NCI-H1436 (cell line): Measurements from ENCODE around the gene ABI3.

Source experiments
- DNase-seq: peaks from one replicate; lab custom pipeline; 2025; lab: John Stamatoyannopoulos, UW

Gene ABI3

GRCh38 chr17:49197346-49197998, 13.0 kb upstream of the ABI3 start:
- no peak for DNase-seq

- no peak for DNase-seq
Measured at GRCh38 chr17:49198211-49198610, 12.3 kb upstream of the ABI3 start.

- no peak for DNase-seq
Measured at GRCh38 chr17:49200423-49201083, 10.0 kb upstream of the ABI3 start.

- no peak for DNase-seq
Measured at GRCh38 chr17:49201481-49201927, 9.0 kb upstream of the ABI3 start.

GRCh38 chr17:49203796-49204195, 6.7 kb upstream of the ABI3 start:
- no peak for DNase-seq

- DNase-seq: no peak
Measured at GRCh38 chr17:49204516-49204915, 6.0 kb upstream of the ABI3 start.

- DNase-seq: no peak
Measured at GRCh38 chr17:49209061-49209571, 1.4 kb upstream of the ABI3 start.

- DNase-seq: no peak
Measured at GRCh38 chr17:49213399-49213798, 2.9 kb downstream of the ABI3 start.

GRCh38 chr17:49213847-49214246, 3.3 kb downstream of the ABI3 start:
- DNase-seq: no peak

- DNase-seq: no peak
Measured at GRCh38 chr17:49214676-49215360, 4.3 kb downstream of the ABI3 start.

- DNase-seq: no peak
Measured at GRCh38 chr17:49216482-49216881, 6.0 kb downstream of the ABI3 start.

- DNase-seq: no peak
Measured at GRCh38 chr17:49216953-49217650, 6.6 kb downstream of the ABI3 start.

GRCh38 chr17:49217651-49218413, 7.3 kb downstream of the ABI3 start:
- no peak for DNase-seq

- DNase-seq: no peak
Measured at GRCh38 chr17:49218941-49219913, 8.7 kb downstream of the ABI3 start.

GRCh38 chr17:49219987-49220386, 9.5 kb downstream of the ABI3 start:
- DNase-seq: no peak

- DNase-seq: no peak
Measured at GRCh38 chr17:49223168-49223516, 12.6 kb downstream of the ABI3 start.

GRCh38 chr17:49223517-49224197, 13.2 kb downstream of the ABI3 start:
- no peak for DNase-seq

GRCh38 chr17:49224198-49224996, 13.9 kb downstream of the ABI3 start:
- DNase-seq: no peak

GRCh38 chr17:49224997-49225337, 14.5 kb downstream of the ABI3 start:
- no peak for DNase-seq
